Lower leg skin (tissue), 4 donors: ENCODE data around the gene SULT1C4. TPM values are rescaled to one million over a fixed set of nuclear protein-coding genes. Genes with fewer than 3 reads are reported as not detected.
"Not testable (repeated sequence)": the region's sequence is repeated elsewhere in the genome, so short reads cannot be mapped to it uniquely, and the experiment has no call there.

Experiments
- DNase-seq, 2 donors: peaks; one replicate each; pipeline ENCODE4 v3.0.0-alpha.2; 2019; ENCODE audit warnings: low spot score in 2 of 2
- H3K4me3 ChIP-seq: fragments of 200-600 bp; sonication (generic); 2 replicates; pipeline ENCODE4 v1.5.1; 2017; ENCODE audit warnings: mild to moderate bottlenecking, low read depth; ENCODE audit not compliant: poor library complexity, severe bottlenecking
- POLR2A ChIP-seq, 2 donors: fragments of 450-650 bp; IDR thresholded peaks; one replicate each; pipeline ENCODE4 v1.6.1; 2016 to 2017; ENCODE audit warnings: antibody characterized with exemption in 2 of 2, mild to moderate bottlenecking in 1 of 2, moderate library complexity in 1 of 2
- WGBS, 2 donors: methylation state at CpG; one replicate each; pipeline ENCODE4 v1.1.5; 2018; 5-methylcytosine and 5-hydroxymethylcytosine counted together
- intact Hi-C: fragments of 100-400 bp; cut with DNase I; formaldehyde crosslinking; loops from one replicate; pipeline ENCODE4 v1.15.0; 2023; ENCODE audit warnings: low total_unique reads
- total RNA-seq, 4 donors: library from RNA; depleted of rRNA; stranded (reverse); fragments of >200 nt; gene quantifications; one replicate each; pipeline ENCODE4 v1.1.0, GENCODE V29; 2016
- TF ChIP-seq, protein P1 (sequence below), 3 donors: fragments of 450-650 bp; IDR thresholded peaks; one replicate each; pipeline ENCODE4 v1.5.1; 2016; ENCODE audit warnings: antibody characterized with exemption in 3 of 3, mild to moderate bottlenecking in 3 of 3, moderate library complexity in 2 of 3

The SULT1C4 gene
- total RNA-seq, 4 donors from 2014 or later = 0.17 to 2.4 (median 0.93) TPM

DNA sequence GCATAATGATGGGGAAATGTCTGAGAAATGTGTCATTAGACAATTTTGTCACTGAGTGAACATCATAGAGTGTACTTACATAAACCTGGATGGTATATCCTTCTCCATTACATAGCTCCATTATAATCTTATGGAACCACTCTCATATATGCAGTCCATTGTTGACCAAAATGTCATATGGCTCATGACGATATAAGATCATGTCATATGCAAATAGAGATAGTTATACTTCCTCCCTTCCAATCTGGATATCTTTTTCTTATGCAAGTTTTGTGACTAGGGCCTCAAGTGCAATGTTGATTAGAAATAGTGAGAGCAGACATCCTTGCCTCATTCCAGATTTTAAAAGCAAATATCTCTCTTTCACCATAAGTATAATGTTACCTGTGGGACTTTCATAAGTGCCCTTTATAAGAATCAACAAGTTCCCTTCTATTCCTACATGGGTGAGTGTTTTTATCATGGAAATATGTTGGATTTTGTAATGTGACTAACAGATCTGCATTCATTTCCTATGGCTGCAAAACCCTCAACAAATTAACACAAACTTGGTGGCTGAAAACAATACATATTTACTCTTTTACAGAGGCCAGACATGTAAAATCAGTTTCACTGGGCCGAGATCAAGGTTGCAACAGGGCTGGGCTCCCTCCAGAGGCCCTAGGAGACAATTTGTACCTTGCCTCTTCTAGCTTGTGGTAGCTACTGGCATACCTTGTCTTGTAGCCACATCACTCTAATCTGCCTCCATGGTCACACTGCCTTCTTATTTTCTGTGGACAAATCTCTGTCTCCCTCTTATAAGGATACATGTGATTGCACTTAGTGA, 21.6 kb upstream of the SULT1C4 start:
- intact Hi-C loops = loop anchor here (5.0 kb wide), 1 partner anchor 221 kb away; no protein-coding TSS in a partner anchor
- no peak overlapping the region for H3K4me3 ChIP-seq
- no peak for DNase-seq
- WGBS, 2 donors = 75 to 84% methylated on average over 2 of the region's 2 CpGs
- TF ChIP-seq POLR2A (IDR thresholded peaks at IDR 0.05) = no peak
- TF ChIP-seq, protein P1, sequence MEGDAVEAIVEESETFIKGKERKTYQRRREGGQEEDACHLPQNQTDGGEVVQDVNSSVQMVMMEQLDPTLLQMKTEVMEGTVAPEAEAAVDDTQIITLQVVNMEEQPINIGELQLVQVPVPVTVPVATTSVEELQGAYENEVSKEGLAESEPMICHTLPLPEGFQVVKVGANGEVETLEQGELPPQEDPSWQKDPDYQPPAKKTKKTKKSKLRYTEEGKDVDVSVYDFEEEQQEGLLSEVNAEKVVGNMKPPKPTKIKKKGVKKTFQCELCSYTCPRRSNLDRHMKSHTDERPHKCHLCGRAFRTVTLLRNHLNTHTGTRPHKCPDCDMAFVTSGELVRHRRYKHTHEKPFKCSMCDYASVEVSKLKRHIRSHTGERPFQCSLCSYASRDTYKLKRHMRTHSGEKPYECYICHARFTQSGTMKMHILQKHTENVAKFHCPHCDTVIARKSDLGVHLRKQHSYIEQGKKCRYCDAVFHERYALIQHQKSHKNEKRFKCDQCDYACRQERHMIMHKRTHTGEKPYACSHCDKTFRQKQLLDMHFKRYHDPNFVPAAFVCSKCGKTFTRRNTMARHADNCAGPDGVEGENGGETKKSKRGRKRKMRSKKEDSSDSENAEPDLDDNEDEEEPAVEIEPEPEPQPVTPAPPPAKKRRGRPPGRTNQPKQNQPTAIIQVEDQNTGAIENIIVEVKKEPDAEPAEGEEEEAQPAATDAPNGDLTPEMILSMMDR (IDR thresholded peaks at IDR 0.05) = no peak

DNA sequence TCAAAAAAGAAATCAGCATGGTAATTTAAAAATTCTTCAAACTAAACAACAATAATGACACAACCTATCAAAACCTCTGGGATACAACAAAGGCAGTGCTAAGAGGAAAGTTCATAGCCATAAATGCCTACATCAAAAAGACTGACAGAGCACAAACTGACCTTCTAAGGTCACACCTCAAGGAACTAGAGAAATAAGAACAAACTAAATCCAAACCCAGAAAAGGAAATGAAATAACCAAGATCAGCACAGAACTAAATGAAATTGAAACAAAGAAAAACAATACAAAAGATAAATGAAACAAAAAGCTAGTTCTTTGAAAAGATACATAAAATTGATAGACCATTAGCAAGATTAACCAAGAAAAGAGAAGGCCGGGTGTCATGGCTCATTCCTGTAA, 18.4 kb upstream of the SULT1C4 start:
- not testable (repeated sequence) for DNase-seq, H3K4me3 ChIP-seq
- intact Hi-C loops = loop anchor here (5.0 kb wide), 1 partner anchor 218 kb away; no protein-coding TSS in a partner anchor
- 68 to 85% methylated on average over 1 of the region's 1 CpG for WGBS, 2 donors

DNA sequence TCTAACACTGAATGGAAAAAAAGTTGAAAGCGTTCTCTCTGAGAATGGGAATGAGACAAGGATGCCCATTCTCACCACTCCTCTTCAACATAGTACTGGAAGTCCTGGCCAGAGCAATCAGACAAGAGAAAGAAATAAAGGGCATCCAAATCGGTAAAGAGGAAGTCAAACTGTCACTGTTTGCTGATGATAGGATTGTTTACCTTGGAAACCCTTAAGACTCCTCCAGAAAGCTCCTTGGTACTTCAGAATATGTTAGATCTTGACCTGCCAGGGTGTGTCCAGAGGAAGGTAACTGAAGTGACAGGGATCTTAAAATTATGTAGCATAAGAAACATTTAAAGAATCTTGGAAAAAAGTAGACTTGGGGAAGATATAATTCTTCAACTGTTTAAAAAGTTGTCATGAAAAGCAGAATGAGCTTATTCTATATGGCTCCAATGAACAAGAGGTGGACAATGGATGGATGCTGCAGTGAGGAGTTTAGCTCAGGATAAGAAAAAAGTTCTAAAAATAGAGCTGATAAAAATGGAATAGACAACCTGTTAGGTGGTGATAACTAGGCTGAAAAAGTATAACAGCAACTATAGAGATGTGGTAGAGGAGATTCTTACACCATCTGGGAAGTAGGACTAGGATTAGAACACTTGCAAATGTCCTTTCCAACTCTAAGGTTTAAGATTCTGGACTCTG, 16.8 kb upstream of the SULT1C4 start:
- WGBS, 2 donors = 41 to 59% methylated on average over 2 of the region's 2 CpGs
- intact Hi-C loops = no loop called here
- no peak overlapping the region for H3K4me3 ChIP-seq
- DNase-seq = no peak
- TF ChIP-seq POLR2A (IDR thresholded peaks at IDR 0.05) = no peak
- TF ChIP-seq, protein P1 (IDR thresholded peaks at IDR 0.05) = no peak

DNA sequence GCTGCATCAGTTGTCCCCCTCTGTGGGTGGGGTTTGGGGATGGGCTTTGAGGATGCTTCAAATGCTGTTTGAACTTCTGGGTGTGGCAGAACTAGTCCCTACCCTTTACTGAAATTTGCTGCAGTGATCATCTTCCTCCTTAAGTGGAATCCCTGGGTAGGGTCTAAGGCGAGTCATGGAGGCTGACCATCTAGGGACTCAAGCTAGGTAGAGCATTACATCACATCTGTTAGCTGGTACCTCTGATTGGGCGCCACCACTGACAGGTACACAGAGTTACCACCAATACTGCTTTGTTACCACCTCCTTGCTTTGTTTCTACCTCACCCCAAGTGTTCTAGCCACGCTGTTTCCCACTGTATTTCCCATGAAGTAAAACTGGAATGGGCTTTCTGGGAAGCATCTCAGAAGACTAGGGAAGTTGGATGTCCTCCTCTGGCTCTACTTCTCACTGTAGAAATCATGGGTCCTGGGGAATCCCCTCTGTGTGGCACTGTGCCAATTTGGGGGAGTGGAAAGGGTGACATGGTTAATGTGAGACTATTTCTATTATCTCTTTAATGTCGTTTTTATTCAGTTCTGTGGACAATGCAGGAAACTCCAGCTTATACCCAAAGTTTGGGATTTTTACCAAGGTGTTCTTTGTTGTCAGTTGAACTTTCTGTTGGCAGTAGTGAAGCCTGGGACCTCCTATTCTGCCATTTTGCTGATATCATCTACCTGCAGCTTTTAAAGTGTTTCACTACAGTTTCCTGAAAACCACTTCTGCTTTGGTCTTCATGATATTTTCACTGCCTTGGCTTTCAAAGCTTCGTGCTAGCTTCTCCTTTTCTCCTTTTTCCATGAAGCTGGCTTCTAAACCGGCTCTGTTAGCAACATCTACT, 14.5 kb upstream of the SULT1C4 start:
- DNase-seq = no peak
- intact Hi-C loops = no loop called here
- TF ChIP-seq POLR2A (IDR thresholded peaks at IDR 0.05) = no peak
- TF ChIP-seq, protein P1 (IDR thresholded peaks at IDR 0.05) = no peak
- WGBS, 2 donors = 74 to 83% methylated on average over 6 of the region's 6 CpGs
- no peak overlapping the region for H3K4me3 ChIP-seq

DNA sequence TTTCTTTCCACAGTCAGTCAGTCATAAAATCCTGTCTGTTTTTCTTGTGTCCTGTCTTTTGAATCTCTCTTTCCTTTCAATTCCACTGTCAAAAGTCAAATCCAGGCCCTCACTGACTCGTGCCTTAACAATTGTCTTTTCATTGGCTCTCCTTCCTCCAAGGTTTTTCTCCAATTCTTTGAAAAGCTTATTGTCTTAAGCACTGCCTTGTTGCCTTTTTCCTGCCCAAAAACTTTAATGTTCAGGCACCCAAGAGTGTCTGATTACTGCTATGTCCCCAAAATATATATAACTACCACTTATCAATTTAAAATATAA, 13.9 kb upstream of the SULT1C4 start:
- no peak for DNase-seq
- TF ChIP-seq POLR2A (IDR thresholded peaks at IDR 0.05) = no peak
- TF ChIP-seq, protein P1 (IDR thresholded peaks at IDR 0.05) = no peak
- intact Hi-C loops = no loop called here
- WGBS, 2 donors = 47 to 71% methylated on average over 1 of the region's 1 CpG
- no peak overlapping the region for H3K4me3 ChIP-seq
